Fibroblast of lung (primary cell): ENCODE results near the gene MAP2K2. TPM values are rescaled to one million over a fixed set of nuclear protein-coding genes. Genes with fewer than 3 reads are reported as not detected.

ENCODE experiments used
- DNase-seq, 2 donors: peaks; one replicate each; pipeline versions ENCODE4 v3.0.0 to v3.0.0-alpha.2; 2010; ENCODE audit warnings: low read depth in 2 of 2
- H2AFZ ChIP-seq: 2 replicates; pipeline ENCODE4 v1.5.1; 2012; ENCODE audit warnings: low read length, control low read depth, inconsistent platforms
- H3K27ac ChIP-seq: 2 replicates; pipeline ENCODE4 v1.5.1; 2011; ENCODE audit warnings: low read length, control low read depth; ENCODE audit not compliant: insufficient read depth
- H3K27me3 ChIP-seq: 2 replicates; pipeline ENCODE4 v1.5.1; 2011; ENCODE audit warnings: mild to moderate bottlenecking, low read length; ENCODE audit not compliant: control insufficient read depth, insufficient read depth
- H3K36me3 ChIP-seq: 2 replicates; pipeline ENCODE4 v1.5.1; 2011; ENCODE audit warnings: low read length; ENCODE audit not compliant: control insufficient read depth, insufficient read depth
- H3K4me1 ChIP-seq: 2 replicates; pipeline ENCODE4 v1.5.1; 2011; ENCODE audit warnings: low read length; ENCODE audit not compliant: control insufficient read depth, insufficient read depth; ENCODE audit errors: extremely low read depth
- H3K4me2 ChIP-seq: 2 replicates; pipeline ENCODE4 v1.5.1; 2011; ENCODE audit warnings: low read length, control low read depth; ENCODE audit not compliant: insufficient read depth; ENCODE audit errors: extremely low read depth
- H3K4me3 ChIP-seq, 4 experiments: fragments of 200-600 bp in 1 of 4; sonication (generic) in 1 of 4; replicated peaks in 1 of 4; 2 replicates each; pipeline ENCODE4 v1.5.1; 2011 to 2016; ENCODE audit warnings: low read length in 4 of 4, low read depth in 3 of 4, mild to moderate bottlenecking in 3 of 4, control low read depth in 2 of 4, inconsistent platforms in 1 of 4, mixed read lengths in 1 of 4; ENCODE audit not compliant: insufficient read depth in 1 of 4; ENCODE audit errors: control extremely low read depth in 1 of 4
- H3K79me2 ChIP-seq: 2 replicates; pipeline ENCODE4 v1.5.1; 2012; ENCODE audit warnings: mild to moderate bottlenecking, low read length, inconsistent platforms; ENCODE audit not compliant: control insufficient read depth, insufficient read depth
- H3K9ac ChIP-seq: 2 replicates; pipeline ENCODE4 v1.5.1; 2011; ENCODE audit warnings: mild to moderate bottlenecking, low read length, control low read depth; ENCODE audit not compliant: insufficient read depth
- H3K9me3 ChIP-seq: 2 replicates; pipeline ENCODE4 v1.5.1; 2012; ENCODE audit warnings: low read depth, low read length; ENCODE audit not compliant: control insufficient read depth, insufficient read depth
- H4K20me1 ChIP-seq: 2 replicates; pipeline ENCODE4 v1.5.1; 2011; ENCODE audit warnings: low read length; ENCODE audit not compliant: control insufficient read depth, insufficient read depth; ENCODE audit errors: extremely low read depth
- EZH2 ChIP-seq: IDR thresholded peaks from 2 replicates; pipeline ENCODE4 v1.5.1; 2012; ENCODE audit warnings: low read length, control low read depth, mild to moderate bottlenecking; ENCODE audit errors: missing control alignments
- polyA plus RNA-seq, 2 donors: library from polyadenylated mRNA; depleted of rRNA in 1 of 2; stranded (reverse) in 1 of 2; unstranded in 1 of 2; fragments of >200 nt; gene quantifications; 2 replicates each; pipeline ENCODE4 v1.2.1, GENCODE V29; 2011 to 2012; ENCODE audit warnings: missing spikeins in 1 of 2
- total RNA-seq: library from RNA; depleted of rRNA; stranded (reverse); fragments of >200 nt; gene quantifications from 2 replicates; pipeline ENCODE4 v1.2.1, GENCODE V29; 2014
- TF ChIP-seq, protein P1 (sequence below), 2 donors: IDR thresholded peaks in 1 of 2; conservative IDR thresholded peaks in 1 of 2; 1 replicate in 1 of 2; 2 replicates in 1 of 2; pipeline ENCODE4 v1.5.1; 2011 to 2012; ENCODE audit warnings: low read length in 2 of 2, control low read depth in 1 of 2, inconsistent platforms in 1 of 2, low read depth in 1 of 2, mild to moderate bottlenecking in 1 of 2

The MAP2K2 gene
- total and polyA plus RNA-seq, 2 donors (not counting 1 experiment from before 2014, with no cell fraction given), result 61.6 to 159 TPM

DNA sequence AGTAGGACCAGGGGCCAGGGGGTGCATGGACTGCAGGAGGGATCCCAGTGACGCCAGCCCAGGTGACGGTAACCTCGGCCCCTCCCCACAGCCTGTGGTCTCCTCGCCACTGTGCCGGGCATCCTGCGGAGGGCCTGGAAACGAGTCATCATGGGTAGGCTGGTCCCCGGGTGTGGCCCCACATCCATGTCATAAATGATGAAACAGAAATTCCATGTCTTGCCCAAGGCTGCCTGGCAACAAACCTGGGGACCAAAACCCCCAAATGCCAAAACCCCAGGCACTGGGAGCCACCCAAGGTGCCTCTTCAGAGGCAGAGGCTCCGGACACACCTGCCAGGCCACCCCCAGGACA, 20.9 kb downstream of the MAP2K2 start:
- Histone ChIP-seq H2AFZ (no peak overlapping the region), H3K4me3 (no peak overlapping the region), H3K4me1 (peaks cover 6% of the 10 kb centered on the region), H3K27ac (peak overlapping the region; percentile 43), H3K27me3 (no peaks in the 10 kb centered on the region), H3K9me3 (no peaks in the 10 kb centered on the region), H3K79me2 (no peaks in the 10 kb centered on the region), H3K4me2 (no peak overlapping the region), H4K20me1 (no peaks in the 10 kb centered on the region), H3K9ac (no peak overlapping the region), H3K36me3 (peaks cover 33% of the 10 kb centered on the region)
- TF ChIP-seq, protein P1, sequence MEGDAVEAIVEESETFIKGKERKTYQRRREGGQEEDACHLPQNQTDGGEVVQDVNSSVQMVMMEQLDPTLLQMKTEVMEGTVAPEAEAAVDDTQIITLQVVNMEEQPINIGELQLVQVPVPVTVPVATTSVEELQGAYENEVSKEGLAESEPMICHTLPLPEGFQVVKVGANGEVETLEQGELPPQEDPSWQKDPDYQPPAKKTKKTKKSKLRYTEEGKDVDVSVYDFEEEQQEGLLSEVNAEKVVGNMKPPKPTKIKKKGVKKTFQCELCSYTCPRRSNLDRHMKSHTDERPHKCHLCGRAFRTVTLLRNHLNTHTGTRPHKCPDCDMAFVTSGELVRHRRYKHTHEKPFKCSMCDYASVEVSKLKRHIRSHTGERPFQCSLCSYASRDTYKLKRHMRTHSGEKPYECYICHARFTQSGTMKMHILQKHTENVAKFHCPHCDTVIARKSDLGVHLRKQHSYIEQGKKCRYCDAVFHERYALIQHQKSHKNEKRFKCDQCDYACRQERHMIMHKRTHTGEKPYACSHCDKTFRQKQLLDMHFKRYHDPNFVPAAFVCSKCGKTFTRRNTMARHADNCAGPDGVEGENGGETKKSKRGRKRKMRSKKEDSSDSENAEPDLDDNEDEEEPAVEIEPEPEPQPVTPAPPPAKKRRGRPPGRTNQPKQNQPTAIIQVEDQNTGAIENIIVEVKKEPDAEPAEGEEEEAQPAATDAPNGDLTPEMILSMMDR (conservative IDR thresholded peaks at IDR 0.05 in 1 of 2, IDR thresholded peaks at IDR 0.05 in 1 of 2; ENCODE audit: low read depth in 1 of 2, low read length in 2 of 2), result no peak
- no peak for TF ChIP-seq EZH2
- DNase-seq, result peak; percentile 9 to 29

DNA sequence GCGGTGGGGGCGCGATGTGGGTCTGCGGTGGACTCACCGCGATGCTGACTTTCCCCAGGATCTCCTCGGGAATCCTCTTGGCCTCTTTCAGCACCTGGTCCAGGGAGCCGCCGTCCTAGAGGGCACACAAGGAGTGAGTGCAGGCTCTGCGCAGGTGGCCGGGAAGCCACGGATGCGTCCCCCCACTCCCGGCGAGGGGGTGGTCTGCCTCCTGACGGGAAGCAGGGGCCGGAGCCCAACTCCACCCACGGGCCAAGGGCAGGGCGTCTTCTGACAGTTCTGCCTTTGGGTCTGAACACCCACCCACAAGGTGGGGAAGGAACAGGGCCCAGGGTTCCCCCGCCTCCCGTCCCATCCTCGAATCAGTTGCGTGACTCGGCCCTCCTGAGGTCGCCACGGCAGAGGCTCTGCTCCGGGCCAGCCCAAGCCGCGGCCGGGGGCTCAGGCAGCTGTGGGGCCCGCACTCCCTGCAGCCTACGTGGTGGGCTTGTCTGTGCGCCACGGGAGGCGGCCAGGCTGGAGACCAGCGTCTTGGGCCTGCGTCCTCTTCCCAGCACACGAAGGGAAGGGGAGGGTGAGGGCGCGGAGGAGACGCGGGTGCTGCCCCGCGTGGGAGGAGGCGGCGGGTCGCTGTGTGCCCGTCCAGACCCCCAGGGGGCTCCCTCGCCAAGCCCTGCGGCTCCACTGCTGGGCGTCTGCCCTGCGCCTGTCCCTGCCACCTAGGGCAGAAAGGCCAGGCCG, 21.4 kb downstream of the MAP2K2 start:
- Histone ChIP-seq H3K4me2 (no peak overlapping the region), H3K27ac (peak overlapping the region; percentile 43), H3K9me3 (no peaks in the 10 kb centered on the region), H4K20me1 (no peaks in the 10 kb centered on the region), H2AFZ (no peak overlapping the region), H3K4me1 (peaks cover 6% of the 10 kb centered on the region), H3K27me3 (no peaks in the 10 kb centered on the region), H3K9ac (no peak overlapping the region), H3K36me3 (peaks cover 31% of the 10 kb centered on the region), H3K79me2 (no peaks in the 10 kb centered on the region), H3K4me3 (no peak overlapping the region)
- no peak for TF ChIP-seq EZH2
- TF ChIP-seq, protein P1 (conservative IDR thresholded peaks at IDR 0.05 in 1 of 2, IDR thresholded peaks at IDR 0.05 in 1 of 2; ENCODE audit: low read depth in 1 of 2, low read length in 2 of 2), result no peak
- DNase-seq, result no peak

DNA sequence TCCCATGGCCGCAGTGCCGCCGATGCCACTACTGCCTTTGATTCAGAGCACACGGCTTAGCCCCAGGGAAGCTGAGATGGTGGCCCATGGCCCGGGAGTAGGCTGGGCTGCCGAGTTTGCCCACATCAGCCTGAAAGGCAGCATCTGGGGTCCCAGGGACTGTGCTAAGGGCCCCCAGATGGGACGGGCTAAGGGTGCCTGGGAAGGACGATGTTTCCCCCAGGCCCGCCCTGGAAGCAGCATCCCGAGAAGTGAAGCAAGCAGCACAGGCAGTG, 22.5 kb downstream of the MAP2K2 start:
- Histone ChIP-seq H3K4me3 (no peak overlapping the region), H3K79me2 (no peaks in the 10 kb centered on the region), H3K27me3 (no peaks in the 10 kb centered on the region), H3K36me3 (peaks cover 30% of the 10 kb centered on the region), H4K20me1 (no peaks in the 10 kb centered on the region), H3K27ac (no peak overlapping the region), H3K9ac (no peak overlapping the region), H2AFZ (no peak overlapping the region), H3K4me1 (peaks cover 6% of the 10 kb centered on the region), H3K9me3 (no peaks in the 10 kb centered on the region), H3K4me2 (no peak overlapping the region)
- no peak for TF ChIP-seq EZH2
- TF ChIP-seq, protein P1 (conservative IDR thresholded peaks at IDR 0.05 in 1 of 2, IDR thresholded peaks at IDR 0.05 in 1 of 2; ENCODE audit: low read depth in 1 of 2, low read length in 2 of 2), result no peak
- no peak for DNase-seq
